Measurements from ENCODE around the gene TRIM50. TPM values are rescaled to one million over a fixed set of nuclear protein-coding genes. Genes with fewer than 3 reads are reported as not detected.
A peak's percentile ranks its signal among the peaks of the same experiment; 100 is the strongest.
"Not testable (repeated sequence)": the region's sequence is repeated elsewhere in the genome, so short reads cannot be mapped to it uniquely, and the experiment has no call there.

Gene TRIM50
- total RNA-seq (2021; ENCODE audit: unreplicated experiment) (not detected), Bru-seq, nascent RNA (percentile 13 among the genes with signal in this experiment), BruChase-seq, experiment 1, labeled RNA remaining after a 2-hour chase (percentile 12 among the genes with signal in this experiment), BruChase-seq, experiment 2, labeled RNA remaining after a 6-hour chase (percentile 11 among the genes with signal in this experiment)
- not detected for polyA plus RNA-seq (2012; ENCODE audit: insufficient read length)
- long read RNA-seq, result 0 reads

- H3K4me3 ChIP-seq (ENCODE audit: low read depth in 2 of 2, low read length in 2 of 2); BruUV-seq (replicated peaks); H3K4me1 ChIP-seq (ENCODE audit: control insufficient read depth, insufficient read depth, low read length); H3K9me3 ChIP-seq (ENCODE audit: control insufficient read depth, insufficient read depth, low read depth, low read length); intact Hi-C loops (cut with micrococcal nuclease; ENCODE audit: unreplicated experiment); ATAC-seq; DNase-seq (ENCODE audit: low read depth, low spot score); H3K36me3 ChIP-seq (ENCODE audit: control insufficient read depth, insufficient read depth, low read length); H3K27ac ChIP-seq (ENCODE audit: low read length); H3K27me3 ChIP-seq (ENCODE audit: control insufficient read depth, insufficient read depth, low read length); in situ Hi-C loops (cut with HindIII; ENCODE audit: low pct_unique_long_range_greater_than_20kb, low sequenced_read_pairs); POLR2A ChIA-PET; CTCF ChIA-PET: not testable (repeated sequence)
Measured at GRCh38 chr7:73327922-73328321, at the start of gene TRIM50, which contains the start of gene FKBP6. Gene TRIM50, minus strand, starts transcription at chr7:73328082. Its CDS starts 3,295 bp downstream, at chr7:73324787. Gene FKBP6, plus strand, starts transcription at chr7:73328161. Its CDS starts 268 bp downstream, at chr7:73328429.

GRCh38 chr7:73376671-73377412 is 49.0 kb upstream of the TRIM50 start:
- Histone ChIP-seq H3K4me1 (ENCODE audit: control insufficient read depth, insufficient read depth, low read length) (no peaks in the 10 kb centered on the region), H3K36me3 (ENCODE audit: control insufficient read depth, insufficient read depth, low read length) (no peaks in the 10 kb centered on the region), H3K9me3 (ENCODE audit: control insufficient read depth, insufficient read depth, low read depth, low read length) (no peaks in the 10 kb centered on the region), H3K27ac (ENCODE audit: low read length) (no peak overlapping the region), H3K4me3 (ENCODE audit: low read depth in 2 of 2, low read length in 2 of 2) (no peak overlapping the region), H3K27me3 (ENCODE audit: control insufficient read depth, insufficient read depth, low read length) (no peaks in the 10 kb centered on the region)
- intact Hi-C loops (cut with micrococcal nuclease; ENCODE audit: unreplicated experiment) (no loop called here), in situ Hi-C loops (cut with HindIII; ENCODE audit: low pct_unique_long_range_greater_than_20kb, low sequenced_read_pairs) (no loop called here)
- peak; percentile 43 for ATAC-seq
- DNase-seq (ENCODE audit: low read depth, low spot score), result no peak
- no peak for TF ChIP-seq TCF7L2 (IDR thresholded peaks at IDR 0.05; ENCODE audit: low read depth, low read length)
- no peak for TF ChIP-seq POLR2AphosphoS5 (IDR thresholded peaks at IDR 0.05; ENCODE audit: low read depth, low read length)
- no peak for TF ChIP-seq CTCF (IDR thresholded peaks at IDR 0.05)
- no peak for TF ChIP-seq SIN3A (IDR thresholded peaks at IDR 0.05; ENCODE audit: borderline replicate concordance, insufficient read depth, low read depth, low read length)
- no peak for TF ChIP-seq REST (IDR thresholded peaks at IDR 0.05; ENCODE audit: insufficient read depth in 1 of 2, low read depth in 2 of 2, low read length in 1 of 2)
- ChIA-PET CTCF (no interaction called here), POLR2A (no interaction called here)
- BruUV-seq (replicated peaks), result no TSS peak

DNA sequence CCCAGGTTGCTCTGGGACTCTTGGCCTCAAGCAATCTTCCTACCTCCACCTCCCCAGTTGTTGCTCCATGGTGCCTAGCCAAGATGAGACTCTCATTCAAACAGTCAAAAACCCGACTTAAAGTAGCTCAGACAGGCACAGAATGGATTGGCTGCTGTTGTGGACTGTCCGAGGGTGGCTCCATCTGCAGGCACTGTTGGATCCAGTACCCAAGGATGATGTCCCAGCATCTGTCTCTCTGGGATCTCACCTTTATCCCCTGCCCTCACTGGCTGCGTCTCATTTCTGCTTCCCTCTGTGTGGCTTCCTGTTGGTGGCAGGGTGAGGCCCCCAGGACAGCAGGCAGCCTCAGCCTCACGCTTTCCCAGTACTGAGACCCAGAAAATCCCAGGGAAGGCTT is 48.4 kb upstream of the TRIM50 start:
- ATAC-seq, result peak; percentile 73
- BruUV-seq (replicated peaks); POLR2A ChIA-PET; H3K36me3 ChIP-seq (ENCODE audit: control insufficient read depth, insufficient read depth, low read length); H3K4me1 ChIP-seq (ENCODE audit: control insufficient read depth, insufficient read depth, low read length); H3K4me3 ChIP-seq (ENCODE audit: low read depth in 2 of 2, low read length in 2 of 2); DNase-seq (ENCODE audit: low read depth, low spot score); CTCF ChIA-PET; in situ Hi-C loops (cut with HindIII; ENCODE audit: low pct_unique_long_range_greater_than_20kb, low sequenced_read_pairs); H3K9me3 ChIP-seq (ENCODE audit: control insufficient read depth, insufficient read depth, low read depth, low read length); intact Hi-C loops (cut with micrococcal nuclease; ENCODE audit: unreplicated experiment); H3K27me3 ChIP-seq (ENCODE audit: control insufficient read depth, insufficient read depth, low read length); H3K27ac ChIP-seq (ENCODE audit: low read length): not testable (repeated sequence)
